GM18873 (cell line): ENCODE measurements around the gene PACRG.

ENCODE experiments used
- ATAC-seq: cut with Tn5 transposase; IDR thresholded peaks from one replicate; pipeline ENCODE4 v1.9.1; 2021; ENCODE audit warnings: mild to moderate bottlenecking, moderate library complexity, moderate number of reproducible peaks; ENCODE audit not compliant: unreplicated experiment, low FRiP score

The PACRG gene

DNA sequence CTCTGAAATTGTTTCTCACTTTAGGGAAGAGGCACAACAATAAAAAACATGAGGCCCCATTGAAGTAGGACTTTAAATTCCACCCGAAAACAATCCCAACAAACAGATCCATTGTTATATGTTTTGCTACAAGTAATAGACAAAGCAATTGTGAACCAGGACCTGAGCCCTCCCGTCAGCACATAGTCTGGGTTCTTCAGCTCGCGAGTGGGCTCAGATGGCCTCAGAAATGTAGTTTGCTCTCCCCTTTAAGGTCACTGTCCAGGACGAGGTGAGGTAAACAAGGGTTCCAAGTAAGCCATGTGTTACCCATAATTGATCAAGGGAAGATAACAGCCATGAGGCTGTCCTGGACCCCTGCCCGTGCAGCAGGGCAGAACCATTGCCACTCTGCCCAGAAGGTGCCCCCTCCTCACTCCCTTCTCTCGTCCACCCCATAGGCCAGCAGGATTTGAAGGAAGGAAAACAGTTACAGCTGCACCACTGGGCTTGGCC lies 526.6 kb downstream of the PACRG start:
- ATAC-seq: no peak

DNA sequence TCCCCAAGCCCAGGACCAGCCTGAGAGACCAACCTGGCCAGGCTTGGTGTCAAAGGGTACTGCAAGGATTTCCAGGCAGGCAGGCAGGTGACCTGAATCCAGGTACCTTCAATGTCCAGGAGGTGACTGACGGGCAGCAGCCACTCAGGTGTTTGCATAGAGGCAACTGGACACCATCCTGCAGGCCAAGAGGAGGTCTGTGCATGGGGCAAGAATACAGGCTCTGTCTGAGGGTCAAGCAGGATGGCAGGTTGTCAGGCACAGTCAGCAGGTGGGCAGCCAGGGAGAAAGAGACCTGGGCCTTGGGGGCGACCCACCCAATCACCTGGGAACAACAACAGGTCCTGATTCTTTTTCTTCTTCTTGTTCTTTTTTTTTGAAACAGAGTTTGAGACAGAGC lies 527.5 kb downstream of the PACRG start:
- ATAC-seq: no peak

DNA sequence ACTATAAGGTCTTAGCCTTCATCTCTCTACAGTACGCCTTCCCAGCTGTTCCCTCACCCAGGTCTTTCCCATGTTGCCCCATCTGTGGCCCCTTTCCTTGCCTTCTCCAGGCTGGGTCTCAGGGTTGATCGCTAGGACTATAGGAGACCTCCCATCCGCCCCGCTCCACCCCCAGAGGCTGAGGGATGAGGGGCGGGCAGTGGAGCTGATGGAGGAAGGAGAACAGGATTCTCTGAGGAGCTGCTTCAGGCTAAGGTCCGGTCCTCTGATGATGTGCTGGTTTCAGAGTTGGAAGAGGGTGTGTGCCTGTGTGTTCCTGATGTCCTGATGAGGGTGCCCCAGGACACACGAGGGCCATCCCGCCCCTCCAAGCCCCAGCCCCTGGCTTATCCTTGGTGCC lies 531.9 kb downstream of the PACRG start:
- ATAC-seq: no peak

DNA sequence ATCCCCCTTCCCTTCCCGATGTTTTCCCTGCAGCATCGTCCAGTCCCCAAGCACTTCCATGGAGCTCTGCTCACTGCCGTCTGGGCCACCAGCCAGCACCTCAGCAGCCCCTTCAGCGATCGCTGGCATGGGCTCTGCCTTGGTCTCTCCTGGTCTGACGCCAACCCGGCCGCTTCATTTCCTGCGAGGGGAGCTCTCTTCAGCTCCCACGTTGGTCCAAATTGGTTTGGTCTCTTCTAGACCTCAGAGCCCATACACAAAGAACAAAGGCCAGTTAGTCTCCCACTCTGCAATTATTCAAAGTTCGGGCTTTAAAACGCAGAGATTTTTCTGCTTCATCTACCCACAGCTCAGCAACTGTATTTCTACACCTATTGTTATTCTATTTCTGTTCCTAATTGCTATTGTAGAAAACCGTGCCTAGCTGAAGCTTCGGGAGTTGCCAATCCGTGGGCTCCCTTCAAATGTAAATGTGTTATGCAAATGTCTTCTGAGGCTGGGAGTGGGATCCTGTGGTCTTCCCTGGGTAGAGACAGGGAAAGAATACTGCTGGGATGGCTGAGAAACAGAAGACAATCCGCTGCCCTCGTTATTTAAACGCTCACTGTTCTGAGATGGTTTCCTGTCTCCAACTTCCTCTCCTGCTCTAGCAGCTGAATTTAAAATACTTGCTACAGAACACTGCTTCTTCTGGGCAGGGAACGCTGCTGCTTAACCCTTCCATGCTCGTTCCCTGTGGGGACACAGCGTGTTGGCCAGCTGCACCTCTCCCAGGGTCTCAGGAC lies 532.5 kb downstream of the PACRG start:
- ATAC-seq: no peak

DNA sequence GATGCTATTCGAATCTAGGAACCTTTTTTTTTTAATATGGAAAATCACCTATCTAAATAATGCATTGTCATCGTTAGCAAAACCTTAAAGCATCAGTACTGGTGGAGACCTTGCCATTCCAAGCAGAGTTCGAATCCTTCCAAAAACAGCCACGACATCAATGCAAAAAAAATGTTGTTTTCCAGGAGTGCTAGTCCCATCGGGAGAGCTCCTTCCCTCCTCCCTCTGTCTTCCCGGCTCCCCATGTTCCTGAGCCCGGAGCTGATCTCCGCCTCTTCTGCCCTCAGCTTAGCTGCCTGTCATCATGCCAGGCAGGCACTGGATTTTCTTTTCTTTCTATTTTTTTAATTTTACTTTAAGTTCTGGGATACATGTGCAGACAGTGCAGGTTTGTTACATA lies 533.1 kb downstream of the PACRG start:
- ATAC-seq: no peak

DNA sequence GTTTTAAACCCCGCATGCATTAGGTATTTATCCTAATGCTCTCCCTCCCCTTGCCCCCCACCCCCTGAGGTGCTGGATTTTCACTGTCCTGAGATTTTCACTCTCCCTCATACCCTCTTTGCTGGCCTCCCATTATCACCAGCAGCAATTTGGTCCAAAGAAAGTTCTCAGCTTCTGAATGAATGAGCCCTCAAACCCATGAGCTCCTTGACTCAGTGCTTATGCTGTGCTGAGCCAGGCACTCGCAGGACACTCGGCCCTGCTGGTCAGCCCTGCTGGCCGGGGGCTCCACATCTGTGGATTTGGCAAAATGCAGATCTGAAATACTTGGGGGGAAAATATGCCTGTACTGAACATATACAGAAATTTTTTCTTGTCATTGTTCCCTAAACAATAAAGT lies 533.6 kb downstream of the PACRG start:
- ATAC-seq: no peak

DNA sequence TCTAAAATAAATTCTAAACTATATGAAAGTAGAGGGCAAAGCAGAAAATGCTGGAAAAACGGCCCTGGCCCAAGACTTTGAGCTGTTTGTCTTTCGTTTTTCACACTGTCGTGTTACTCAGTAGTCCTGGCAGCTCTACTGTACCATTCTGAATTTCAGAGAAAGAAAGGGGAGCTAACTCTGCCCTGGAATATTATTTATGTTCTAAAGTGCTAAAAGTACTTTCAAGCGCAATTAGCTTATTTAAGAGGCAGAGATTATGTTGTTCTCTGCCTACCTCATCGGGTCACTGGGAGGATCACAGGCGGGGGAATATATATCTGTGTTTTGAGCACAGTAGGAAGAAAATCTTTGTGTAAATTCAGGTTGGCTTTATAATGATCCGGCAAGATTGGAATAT lies 534.3 kb downstream of the PACRG start:
- no peak for ATAC-seq

DNA sequence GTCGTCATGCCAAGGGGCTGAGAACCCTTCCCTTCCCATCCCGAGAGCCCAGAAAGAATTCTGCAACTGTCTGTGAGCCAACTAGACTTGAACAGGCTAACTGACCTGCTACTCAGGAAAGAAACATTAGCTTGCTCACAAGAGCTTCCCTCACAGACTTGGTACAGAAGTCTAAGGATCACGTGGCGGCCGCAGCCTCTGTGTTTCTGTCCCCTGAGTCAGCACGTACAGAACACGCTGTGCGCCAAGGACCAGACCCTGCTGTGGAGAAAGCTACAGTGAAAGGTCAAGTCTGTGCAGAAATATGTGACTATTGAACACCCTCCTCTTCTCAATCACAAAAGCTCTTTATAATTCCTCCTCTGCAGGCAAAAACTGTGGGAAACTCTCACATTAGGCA lies 535.4 kb downstream of the PACRG start:
- ATAC-seq: no peak

DNA sequence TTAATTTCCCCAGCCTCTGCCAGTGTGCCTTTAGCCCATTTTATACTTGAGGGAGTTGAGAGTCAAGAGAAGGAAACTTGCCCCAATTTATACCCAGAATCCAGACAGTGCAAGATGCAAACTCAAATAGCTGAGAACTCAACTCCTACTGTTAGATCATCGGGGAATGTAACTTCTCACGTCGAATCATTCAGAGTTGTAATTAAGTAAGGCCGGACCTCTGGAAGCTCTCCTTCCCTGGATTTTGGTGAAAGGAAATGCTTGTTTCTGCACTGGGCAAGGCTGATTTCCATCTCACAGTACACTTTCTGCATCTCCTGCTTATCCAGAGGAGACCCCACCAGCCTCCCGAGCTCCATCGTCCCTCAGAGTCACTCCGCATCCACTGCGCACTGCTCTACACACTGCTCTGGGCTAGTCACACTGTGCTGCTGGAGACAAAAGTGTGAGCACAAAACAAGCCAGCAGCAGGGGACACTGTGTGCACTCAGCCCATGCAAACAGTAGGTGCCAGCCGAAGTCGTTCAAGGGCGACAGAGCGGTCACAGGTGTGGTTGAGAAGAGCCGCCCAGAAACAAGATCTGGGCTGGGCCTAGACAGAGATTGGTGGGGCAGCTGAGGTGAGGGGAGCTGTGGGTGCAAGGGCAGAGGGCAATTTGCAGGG lies 536.4 kb downstream of the PACRG start:
- ATAC-seq: no peak

DNA sequence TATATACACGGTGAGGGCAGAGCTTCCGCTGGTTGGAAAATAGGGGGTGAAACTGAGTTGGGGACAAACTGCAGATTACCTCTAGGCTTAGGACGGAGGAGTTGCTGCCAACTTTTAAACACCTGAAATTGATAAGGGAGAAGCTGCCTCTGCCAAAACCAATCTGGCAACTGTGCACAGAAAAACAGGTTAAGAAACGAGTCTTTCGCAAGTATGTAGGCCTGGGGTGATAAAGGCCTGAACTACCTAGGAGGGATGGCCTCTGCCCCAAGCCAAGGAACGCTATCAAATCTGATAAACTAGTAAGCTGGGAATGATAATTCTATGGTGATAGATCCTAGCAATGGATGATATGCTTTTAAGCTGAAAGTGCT lies 536.9 kb downstream of the PACRG start:
- ATAC-seq: no peak

DNA sequence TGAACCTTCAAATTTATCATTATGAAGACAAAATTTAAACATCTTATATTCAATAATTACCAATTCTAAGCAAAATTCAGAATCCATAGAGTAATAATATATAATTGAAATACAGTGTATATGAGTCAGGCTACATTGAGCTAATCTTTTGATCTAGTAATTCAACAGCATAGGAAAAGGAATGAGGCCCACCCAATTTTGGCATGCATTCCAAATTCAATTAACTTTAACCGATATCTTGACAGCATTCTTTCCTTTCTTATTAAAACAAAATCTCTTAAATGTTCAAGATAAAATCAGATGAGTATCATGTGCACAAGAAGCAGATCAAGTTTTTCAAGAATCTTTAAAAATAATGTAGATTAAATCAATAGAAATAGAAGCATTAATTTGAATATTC lies 553.9 kb downstream of the PACRG start:
- no peak for ATAC-seq

DNA sequence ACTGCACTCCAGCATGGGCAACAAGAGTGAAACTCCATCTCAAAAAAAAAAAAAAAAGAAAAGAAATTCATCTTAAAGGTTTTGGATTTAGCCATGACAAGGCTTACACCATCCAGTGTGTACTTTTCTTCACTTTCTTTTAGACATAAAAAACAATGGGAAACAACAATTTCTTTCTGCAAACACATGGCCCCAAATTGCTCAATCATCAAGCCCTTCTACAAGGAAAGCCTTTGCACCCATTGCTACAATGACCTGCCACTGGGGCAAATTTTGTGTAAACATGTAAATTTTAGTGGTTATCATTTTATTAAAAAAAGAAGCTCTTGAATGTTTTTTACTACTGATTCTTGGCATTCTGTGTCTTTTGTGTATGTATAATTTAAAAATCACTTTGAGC lies 554.9 kb downstream of the PACRG start:
- no peak for ATAC-seq

DNA sequence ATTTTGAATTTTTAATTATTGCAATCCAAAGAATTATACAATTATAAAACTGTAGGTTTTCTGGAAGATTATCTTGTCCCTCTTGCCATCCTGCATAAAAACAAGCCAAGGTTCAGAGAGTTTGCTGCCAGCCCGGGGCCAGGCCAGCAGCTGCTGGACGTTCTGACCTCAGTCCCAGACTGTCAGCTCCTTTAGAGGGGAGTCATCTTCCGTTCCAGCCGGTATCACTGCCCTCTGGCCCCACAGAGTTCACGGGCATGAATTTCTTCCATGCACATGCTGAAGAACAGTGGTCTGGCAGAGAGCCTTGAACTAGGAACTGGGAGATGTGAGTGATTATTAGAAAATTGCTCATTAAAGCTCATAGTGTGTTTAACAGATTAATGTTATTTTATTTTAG lies 556.4 kb downstream of the PACRG start:
- ATAC-seq: no peak

DNA sequence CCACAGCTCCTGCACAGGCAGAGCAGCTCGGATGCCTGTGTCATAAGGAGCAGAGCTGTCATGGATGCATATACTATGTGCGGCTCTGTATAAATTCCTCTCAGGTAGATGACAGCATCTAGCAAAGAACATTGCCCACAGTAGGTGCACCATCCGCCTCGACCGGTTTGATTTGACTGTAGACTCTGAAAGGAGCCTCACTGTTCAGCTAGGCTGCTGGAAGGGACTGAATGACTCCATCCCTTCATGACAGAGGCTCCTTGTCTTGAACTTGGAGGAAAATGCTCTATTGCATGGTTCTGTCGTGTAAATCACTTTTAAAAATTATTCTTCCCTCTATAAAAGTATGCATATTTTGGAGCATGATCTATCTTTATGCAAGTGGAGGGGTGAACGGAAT lies 557.9 kb downstream of the PACRG start:
- ATAC-seq: no peak

DNA sequence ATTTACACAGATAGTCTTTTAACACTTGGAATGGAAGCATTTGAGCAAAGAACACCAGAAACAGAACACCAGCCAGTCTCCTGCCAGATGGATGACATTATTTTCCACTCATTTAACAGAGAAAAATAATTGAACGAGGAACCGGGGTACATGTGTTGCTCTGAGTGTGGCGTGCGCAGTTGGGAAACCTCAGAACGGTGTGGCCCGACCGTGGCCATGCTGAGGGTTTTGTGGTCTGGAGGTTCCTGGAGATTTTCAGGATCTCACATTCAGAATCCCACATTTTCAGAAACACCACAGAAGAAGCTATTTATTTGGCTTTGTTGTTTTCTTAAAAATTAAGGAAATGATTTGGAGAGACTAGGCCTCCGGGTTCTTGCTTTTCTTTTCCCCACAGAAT lies 559.9 kb downstream of the PACRG start:
- no peak for ATAC-seq

DNA sequence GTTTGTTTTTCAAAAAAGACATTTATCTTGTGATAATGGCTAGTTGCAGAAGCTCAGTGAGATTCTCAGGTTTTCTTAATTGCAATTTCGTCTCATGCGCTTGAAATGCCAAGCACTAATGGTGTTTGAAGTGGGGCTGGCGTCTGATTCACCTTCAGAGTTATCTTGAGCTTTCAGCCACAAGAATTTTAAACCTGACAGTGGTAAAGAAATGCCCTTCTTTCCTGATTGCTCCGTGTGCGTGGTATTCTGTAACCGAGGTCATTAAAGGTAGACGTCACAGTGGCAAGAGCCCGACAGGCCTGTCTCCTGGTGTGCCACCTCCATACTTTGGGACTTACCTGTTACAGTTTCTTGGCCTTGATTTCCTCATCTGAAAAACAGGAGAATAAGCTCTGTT lies 560.3 kb downstream of the PACRG start:
- ATAC-seq: no peak

DNA sequence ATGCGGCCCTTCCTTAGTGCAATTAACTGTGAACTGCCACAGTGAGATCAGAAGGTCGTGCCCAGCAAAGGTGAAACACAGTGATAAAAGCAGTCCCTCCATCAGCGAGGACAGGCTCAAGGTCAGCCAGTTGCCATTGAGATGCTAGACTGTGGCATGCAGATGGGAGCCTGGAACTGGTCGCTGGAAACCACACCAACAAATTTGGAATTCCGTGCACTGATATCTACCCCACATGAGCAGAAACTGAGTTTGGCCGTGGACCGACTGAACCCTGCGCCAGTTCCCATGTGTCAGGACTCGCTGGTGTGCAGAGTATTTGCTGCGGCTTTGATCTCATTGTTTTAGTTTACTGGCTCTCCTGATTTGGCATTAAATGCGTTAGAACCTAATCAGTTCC lies 561.1 kb downstream of the PACRG start:
- no peak for ATAC-seq

DNA sequence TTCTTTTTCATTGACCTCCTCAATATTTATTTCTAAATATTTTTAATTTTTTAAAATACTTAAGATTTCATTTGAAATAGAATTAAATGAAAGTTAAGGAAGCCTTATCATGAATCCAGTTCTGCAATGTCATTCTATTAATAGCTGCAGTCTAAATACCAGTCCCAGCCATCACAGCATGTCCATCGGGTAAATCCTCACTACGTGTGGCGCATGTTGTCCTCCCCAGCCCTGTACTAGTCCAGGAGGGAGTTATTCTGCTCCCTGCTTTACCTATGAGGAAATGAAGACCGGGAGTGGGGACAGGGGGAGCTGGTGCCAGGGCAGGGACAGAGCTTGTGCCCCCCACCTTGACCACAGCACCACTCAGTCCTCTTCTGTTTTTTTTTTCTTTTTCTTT lies 561.7 kb downstream of the PACRG start:
- no peak for ATAC-seq

DNA sequence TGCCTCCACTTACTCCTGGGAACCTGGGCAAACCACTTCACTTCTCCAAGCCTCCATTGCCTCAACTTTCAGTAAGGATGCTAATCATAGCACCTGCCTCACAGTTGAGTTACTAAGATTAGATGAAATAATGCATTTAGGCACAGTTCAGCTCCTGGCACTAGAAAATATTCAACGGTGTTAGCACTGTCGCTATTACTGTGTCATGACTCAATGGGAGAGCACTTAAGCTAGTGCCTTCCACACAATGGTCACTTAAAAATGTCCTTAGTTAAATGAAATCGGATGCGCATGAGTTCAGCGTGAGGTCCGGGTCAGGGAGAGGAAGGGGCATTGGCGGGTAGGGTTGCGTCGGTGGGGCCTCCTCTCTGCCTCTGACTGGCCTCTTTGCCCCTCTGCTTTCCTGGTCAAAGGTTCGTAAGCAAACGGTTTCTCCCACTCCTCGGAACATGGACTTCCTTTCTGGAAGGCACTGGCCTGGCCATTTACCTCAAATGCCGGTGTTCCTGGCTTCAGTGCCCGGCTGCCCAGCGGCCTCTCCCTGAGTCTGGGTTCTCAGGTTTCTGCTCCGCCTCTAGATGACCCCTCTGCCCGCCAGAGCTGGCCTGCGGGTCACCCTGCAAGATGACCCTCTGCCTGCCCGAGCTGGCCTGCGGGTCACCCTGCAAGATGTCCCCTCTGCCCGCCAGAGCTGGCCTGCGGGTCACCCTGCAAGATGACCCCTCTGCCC lies 562.9 kb downstream of the PACRG start:
- ATAC-seq: no peak

DNA sequence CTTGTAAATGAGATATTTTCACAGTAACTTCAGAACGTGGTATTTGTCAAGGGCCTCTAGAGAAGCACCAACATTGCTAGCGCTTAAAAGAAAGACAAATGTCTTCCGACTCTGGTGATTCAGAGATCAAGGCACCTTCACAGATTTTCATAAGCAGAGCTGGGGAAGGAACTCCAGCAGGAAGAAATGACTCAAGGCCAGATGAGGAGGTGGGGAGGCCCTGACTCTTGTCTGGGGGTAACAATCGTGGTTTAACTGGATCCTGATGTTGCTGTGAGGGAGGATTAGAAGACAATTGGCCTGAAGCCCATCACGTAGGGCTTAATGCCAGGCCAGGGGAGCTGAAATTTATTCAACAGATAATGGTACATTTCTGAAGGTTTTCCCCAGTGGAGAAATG lies 563.8 kb downstream of the PACRG start:
- no peak for ATAC-seq

DNA sequence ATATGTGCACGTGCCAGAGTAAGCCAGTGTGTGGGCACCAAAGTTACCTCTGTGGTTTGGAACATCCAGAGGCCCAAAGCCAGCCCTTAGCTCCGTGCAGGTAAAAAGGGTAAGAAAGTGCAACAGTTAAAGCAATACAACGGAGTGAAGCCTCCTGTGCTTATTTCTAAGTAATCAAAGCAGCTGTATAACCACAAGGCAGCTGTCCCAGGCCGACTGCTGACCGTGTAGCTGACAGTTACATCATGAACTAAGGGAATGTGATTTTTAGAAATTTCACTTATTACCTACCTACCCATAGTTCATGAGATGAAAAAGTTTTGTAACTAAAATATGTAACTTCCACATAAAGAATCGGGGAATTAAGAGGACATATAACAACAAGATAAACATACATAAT lies 565.5 kb downstream of the PACRG start:
- no peak for ATAC-seq

DNA sequence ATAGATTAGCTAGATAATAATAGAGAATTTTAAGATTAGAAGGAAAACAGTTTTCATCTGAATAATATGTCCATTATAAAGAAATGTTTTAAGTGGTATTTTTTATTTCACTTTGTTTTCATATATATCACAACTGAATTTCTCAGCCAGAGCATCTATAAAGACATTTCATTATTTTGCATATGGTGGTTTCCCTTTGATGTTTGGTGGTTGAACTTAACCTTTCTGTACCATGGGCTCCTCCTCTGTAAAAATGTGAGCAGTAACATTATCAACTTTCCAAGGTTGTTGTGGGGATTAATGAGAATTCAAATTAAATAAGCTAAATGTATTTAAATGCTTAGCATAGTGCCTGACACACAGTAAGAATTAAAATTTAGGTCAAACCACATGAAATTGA lies 567.0 kb downstream of the PACRG start:
- ATAC-seq: no peak
